ENCODE results near the gene SH3RF3.

Gene SH3RF3

GRCh38 chr2:109321570-109321969 is 192.6 kb downstream of the SH3RF3 start:
- H3K9ac ChIP-seq, result no peak overlapping the region
- H3K27me3 ChIP-seq (ENCODE audit: control insufficient read depth, insufficient read depth, low read length), result no peaks in the 10 kb centered on the region
- H3K4me1 ChIP-seq, result peaks cover 3% of the 10 kb centered on the region

GRCh38 chr2:109322111-109322510 is 193.1 kb downstream of the SH3RF3 start:
- Histone ChIP-seq H3K27me3 (ENCODE audit: control insufficient read depth, insufficient read depth, low read length) (no peaks in the 10 kb centered on the region), H3K36me3 (ENCODE audit: control insufficient read depth, insufficient read depth, low read length) (no peaks in the 10 kb centered on the region), H3K79me2 (no peaks in the 10 kb centered on the region), H3K27ac (peak overlapping the region; percentile 52), H3K4me1 (peaks cover 3% of the 10 kb centered on the region), H3K9me3 (ENCODE audit: control insufficient read depth, low read length) (no peaks in the 10 kb centered on the region), H2AFZ (no peak overlapping the region), H3K9ac (no peak overlapping the region), H3K4me3 (ENCODE audit: low read depth, low read length) (no peak overlapping the region), H3K4me2 (ENCODE audit: low read length) (no peak overlapping the region)
- TF ChIP-seq CTCF (IDR thresholded peaks at IDR 0.05), result no peak

More at GRCh38 chr2:109321570-109321969, 192.6 kb downstream of the SH3RF3 start:
- peak overlapping the region; percentile 52 for H3K27ac ChIP-seq
- no peak for TF ChIP-seq CTCF (IDR thresholded peaks at IDR 0.05)
- H3K36me3 ChIP-seq (ENCODE audit: control insufficient read depth, insufficient read depth, low read length), result no peaks in the 10 kb centered on the region
- no peaks in the 10 kb centered on the region for H3K79me2 ChIP-seq
- no peak overlapping the region for H2AFZ ChIP-seq
- no peak overlapping the region for H3K4me2 ChIP-seq (ENCODE audit: low read length)
- H3K9me3 ChIP-seq (ENCODE audit: control insufficient read depth, low read length), result no peaks in the 10 kb centered on the region
- no peak overlapping the region for H3K4me3 ChIP-seq (ENCODE audit: low read depth, low read length)

DNA sequence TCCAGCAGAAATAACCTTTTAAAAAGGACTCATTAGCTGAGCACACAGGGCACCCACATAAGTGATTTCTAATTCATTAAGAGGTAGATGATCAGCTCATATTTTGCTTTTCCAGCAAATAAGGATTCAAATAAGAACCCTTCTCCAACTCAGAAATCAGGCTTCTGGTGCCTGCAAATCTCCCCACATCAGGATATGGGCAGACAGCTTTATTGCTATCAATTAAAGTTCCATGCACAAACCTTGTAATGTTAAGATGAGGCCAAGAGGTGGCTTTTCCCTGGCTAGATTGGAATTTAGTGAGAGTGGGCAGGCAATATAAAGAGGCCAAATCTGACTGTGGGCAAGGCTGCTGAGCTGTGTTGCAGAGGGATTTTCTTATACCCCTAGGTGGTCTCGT is 193.6 kb downstream of the SH3RF3 start:
- no peaks in the 10 kb centered on the region for H3K36me3 ChIP-seq (ENCODE audit: control insufficient read depth, insufficient read depth, low read length)

GRCh38 chr2:109324861-109325260 is 195.9 kb downstream of the SH3RF3 start:
- Histone ChIP-seq H3K36me3 (ENCODE audit: control insufficient read depth, insufficient read depth, low read length) (no peaks in the 10 kb centered on the region), H3K4me1 (no peaks in the 10 kb centered on the region), H3K27me3 (ENCODE audit: control insufficient read depth, insufficient read depth, low read length) (no peaks in the 10 kb centered on the region), H3K27ac (peak overlapping the region; percentile 36), H3K4me3 (ENCODE audit: low read depth, low read length) (no peak overlapping the region), H3K9me3 (ENCODE audit: control insufficient read depth, low read length) (no peaks in the 10 kb centered on the region), H3K79me2 (no peaks in the 10 kb centered on the region), H3K9ac (no peak overlapping the region), H3K4me2 (ENCODE audit: low read length) (no peak overlapping the region), H2AFZ (no peak overlapping the region)
- TF ChIP-seq CTCF (IDR thresholded peaks at IDR 0.05), result no peak

More for the DNA sequence above, 193.6 kb downstream of the SH3RF3 start:
- Histone ChIP-seq H3K4me3 (ENCODE audit: low read depth, low read length) (no peak overlapping the region), H3K4me1 (peaks cover 3% of the 10 kb centered on the region), H3K27ac (peak overlapping the region; percentile 34), H2AFZ (no peak overlapping the region), H3K79me2 (no peaks in the 10 kb centered on the region), H3K27me3 (ENCODE audit: control insufficient read depth, insufficient read depth, low read length) (no peaks in the 10 kb centered on the region), H3K9ac (no peak overlapping the region), H3K4me2 (ENCODE audit: low read length) (no peak overlapping the region), H3K9me3 (ENCODE audit: control insufficient read depth, low read length) (no peaks in the 10 kb centered on the region)
- no peak for TF ChIP-seq CTCF (IDR thresholded peaks at IDR 0.05)

DNA sequence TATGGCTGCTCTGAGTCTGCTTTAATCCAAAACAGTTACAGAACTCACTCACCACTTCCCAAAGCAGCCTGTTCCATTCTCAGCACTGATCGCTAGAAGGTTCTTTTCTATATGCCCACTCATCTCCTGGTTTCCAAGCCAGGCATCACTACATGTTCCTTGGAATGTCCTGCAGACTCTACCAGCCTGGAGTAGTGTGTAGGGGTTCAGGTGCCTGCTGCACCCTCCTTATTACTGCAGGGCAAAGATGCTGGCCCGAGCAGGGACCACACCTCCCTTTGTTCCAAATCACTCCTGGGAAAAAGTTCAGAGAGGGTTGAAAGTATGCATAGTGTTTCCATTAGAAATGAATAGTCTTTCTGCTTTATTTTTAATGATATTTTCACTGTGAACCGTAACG is 196.6 kb downstream of the SH3RF3 start:
- no peaks in the 10 kb centered on the region for H3K36me3 ChIP-seq (ENCODE audit: control insufficient read depth, insufficient read depth, low read length)
- no peak overlapping the region for H3K4me2 ChIP-seq (ENCODE audit: low read length)
- H2AFZ ChIP-seq, result no peak overlapping the region
- H3K4me3 ChIP-seq (ENCODE audit: low read depth, low read length), result no peak overlapping the region
- TF ChIP-seq CTCF (IDR thresholded peaks at IDR 0.05), result no peak
- no peaks in the 10 kb centered on the region for H3K4me1 ChIP-seq
- H3K9ac ChIP-seq, result no peak overlapping the region
- no peaks in the 10 kb centered on the region for H3K79me2 ChIP-seq
- no peaks in the 10 kb centered on the region for H3K27me3 ChIP-seq (ENCODE audit: control insufficient read depth, insufficient read depth, low read length)
- peak overlapping the region; percentile 36 for H3K27ac ChIP-seq
- no peaks in the 10 kb centered on the region for H3K9me3 ChIP-seq (ENCODE audit: control insufficient read depth, low read length)
